GM12801 (cell line): Measurements from ENCODE around the gene GET4.

ENCODE experiments used
- CTCF ChIP-seq: IDR thresholded peaks from one replicate; pipeline ENCODE4 v1.5.1; 2011; ENCODE audit warnings: control low read depth; ENCODE audit not compliant: insufficient read length; ENCODE audit errors: extremely low read depth

GET4 gene

GRCh38 chr7:849145-849544 lies 27.2 kb upstream of the GET4 start:
- TF ChIP-seq CTCF, result no peak

- no peak for TF ChIP-seq CTCF
Observed at GRCh38 chr7:849781-850180, 26.6 kb upstream of the GET4 start.

- no peak for TF ChIP-seq CTCF
Observed at GRCh38 chr7:851204-851603, 25.1 kb upstream of the GET4 start.

- no peak for TF ChIP-seq CTCF
Observed at GRCh38 chr7:853366-854117, 22.8 kb upstream of the GET4 start.

- TF ChIP-seq CTCF, result no peak
Observed at GRCh38 chr7:854118-854775, 22.1 kb upstream of the GET4 start.

- no peak for TF ChIP-seq CTCF
Observed at GRCh38 chr7:855686-856369, 20.5 kb upstream of the GET4 start.

- TF ChIP-seq CTCF, result no peak
Observed at GRCh38 chr7:856444-857095, 19.8 kb upstream of the GET4 start.
